HepG2 (cell line): ENCODE results near the gene CYP4F8. TPM values are rescaled to one million over a fixed set of nuclear protein-coding genes. Genes with fewer than 3 reads are reported as not detected.
A peak's percentile ranks its signal among the peaks of the same experiment; 100 is the strongest.

Source experiments
- ELF4 ChIP-seq: sonication (generic); formaldehyde crosslinking; IDR thresholded peaks from 2 replicates; pipeline ENCODE4 v1.5.0; 2020; ENCODE audit warnings: missing genetic modification reagents, mild to moderate bottlenecking, moderate library complexity, borderline replicate concordance
- FOXJ3 ChIP-seq: sonication (generic); formaldehyde crosslinking; IDR thresholded peaks from 2 replicates; pipeline ENCODE4 v1.4.0; 2020; ENCODE audit warnings: missing genetic modification reagents, mild to moderate bottlenecking, borderline replicate concordance
- FOXK2 ChIP-seq: fragments of 450-650 bp; IDR thresholded peaks from 2 replicates; pipeline ENCODE4 v1.6.1; 2016
- HNRNPLL ChIP-seq: fragments of 200-400 bp; formaldehyde crosslinking; IDR thresholded peaks from 2 replicates; pipeline ENCODE4 v1.6.1; 2017; ENCODE audit warnings: mild to moderate bottlenecking, low read depth, low read length; ENCODE audit not compliant: poor library complexity, severe bottlenecking
- KLF12 ChIP-seq: sonication (generic); formaldehyde crosslinking; IDR thresholded peaks from 2 replicates; pipeline ENCODE4 v1.4.0; 2020; ENCODE audit warnings: missing genetic modification reagents, borderline replicate concordance
- NFYB ChIP-seq: sonication (generic); formaldehyde crosslinking; IDR thresholded peaks from 2 replicates; pipeline ENCODE4 v1.4.0; 2020; ENCODE audit warnings: missing genetic modification reagents
- RBFOX2 ChIP-seq: fragments of 200-400 bp; formaldehyde crosslinking; IDR thresholded peaks from 2 replicates; pipeline ENCODE4 v1.6.1; 2017; ENCODE audit warnings: low read depth, mild to moderate bottlenecking, low read length
- RBM39 ChIP-seq: fragments of 200-400 bp; formaldehyde crosslinking; IDR thresholded peaks from one replicate; pipeline ENCODE4 v1.6.1; 2018; ENCODE audit warnings: antibody characterized with exemption, mild to moderate bottlenecking, low read depth, low read length; ENCODE audit not compliant: poor library complexity, severe bottlenecking
- TAF1 ChIP-seq: sonication (generic); formaldehyde crosslinking; IDR thresholded peaks from 2 replicates; pipeline ENCODE4 v1.4.0; 2020; ENCODE audit warnings: missing genetic modification reagents
- TFAP4 ChIP-seq: sonication (generic); IDR thresholded peaks from 2 replicates; pipeline ENCODE4 v1.6.1; 2016; ENCODE audit warnings: low read depth, borderline replicate concordance
- YEATS4 ChIP-seq: sonication (generic); formaldehyde crosslinking; IDR thresholded peaks from 2 replicates; pipeline ENCODE4 v1.4.0; 2020; ENCODE audit warnings: missing genetic modification reagents, borderline replicate concordance
- ZNF24 ChIP-seq: fragments of 450-650 bp; IDR thresholded peaks from 2 replicates; pipeline ENCODE4 v1.6.1; 2017; ENCODE audit warnings: antibody characterized with exemption, mild to moderate bottlenecking
- ZNF280B ChIP-seq: sonication (generic); formaldehyde crosslinking; IDR thresholded peaks from 2 replicates; pipeline ENCODE4 v1.5.0; 2020; ENCODE audit warnings: missing genetic modification reagents, mild to moderate bottlenecking, borderline replicate concordance
- ZNF644 ChIP-seq: IDR thresholded peaks from 2 replicates; pipeline ENCODE4 v1.6.1; 2016; ENCODE audit warnings: low read depth
- polyA plus RNA-seq, 8 experiments: library from polyadenylated mRNA; depleted of rRNA in 3 of 8; stranded (reverse) in 7 of 8; unstranded in 1 of 8; fragments of >200 nt; fragmentation: Illumina TruSeq in 4 of 8; extraction: Trizol in 4 of 8; gene quantifications; 2 replicates each; pipeline versions ENCODE4 v1.2.1 to v1.2.3, GENCODE V29; 2011 to 2016; ENCODE audit warnings: low read depth in 4 of 8, missing spikeins in 1 of 8, mixed read lengths in 1 of 8; ENCODE audit not compliant: insufficient read depth in 1 of 8
- total RNA-seq, 5 experiments: library from RNA; depleted of rRNA; stranded (reverse); fragments of >200 nt; fragmentation: Illumina TruSeq; extraction: Trizol; gene quantifications; 2 replicates each; pipeline ENCODE4 v1.2.3, GENCODE V29; 2016; ENCODE audit warnings: low read depth in 1 of 5
- TF ChIP-seq, protein P1 (sequence below): sonication (generic); formaldehyde crosslinking; IDR thresholded peaks from 2 replicates; pipeline ENCODE4 v1.5.1; 2020; ENCODE audit warnings: mild to moderate bottlenecking, missing genetic modification reagents, borderline replicate concordance
- TF ChIP-seq, protein P2 (sequence below): sonication (generic); formaldehyde crosslinking; IDR thresholded peaks from 2 replicates; pipeline ENCODE4 v1.5.1; 2020; ENCODE audit warnings: mild to moderate bottlenecking, missing genetic modification reagents, moderate library complexity

CYP4F8 gene
- total and polyA plus RNA-seq, 2 of the 13 experiments (the other 11 are each of a cell fraction or from before 2014, with no cell fraction given): not detected

DNA sequence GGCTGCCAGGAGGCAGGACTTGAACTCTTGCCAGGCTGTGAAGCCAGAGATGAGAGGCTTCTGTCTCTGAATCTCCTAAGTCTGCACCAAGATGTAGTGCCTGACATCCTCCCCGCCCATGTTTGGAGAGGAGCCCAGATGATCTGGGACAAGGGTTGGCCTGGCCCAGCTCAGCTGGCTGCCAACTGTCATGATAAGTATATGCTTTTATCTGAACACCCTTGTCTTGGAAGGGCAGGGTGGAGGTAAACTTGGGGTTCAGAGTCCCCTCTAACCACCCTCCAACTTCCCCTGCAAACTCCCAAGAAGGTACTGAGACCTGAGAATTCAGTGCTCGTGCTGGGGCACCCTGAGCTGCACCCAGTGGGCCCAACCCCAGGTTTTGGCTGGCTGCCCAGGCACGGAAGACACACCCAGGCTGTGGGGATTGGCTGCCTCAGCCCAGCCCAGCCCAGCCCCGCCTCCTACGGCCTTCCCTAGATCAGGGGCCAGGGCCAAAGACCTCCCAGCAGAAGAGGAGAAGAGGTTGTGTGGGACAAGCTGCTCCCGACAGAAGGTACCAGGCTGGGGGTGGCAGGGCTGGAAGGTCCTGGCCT, 57.7 kb downstream of the CYP4F8 start, which contains the start of gene CYP4F12 (continued):
- TF ChIP-seq, protein P1, sequence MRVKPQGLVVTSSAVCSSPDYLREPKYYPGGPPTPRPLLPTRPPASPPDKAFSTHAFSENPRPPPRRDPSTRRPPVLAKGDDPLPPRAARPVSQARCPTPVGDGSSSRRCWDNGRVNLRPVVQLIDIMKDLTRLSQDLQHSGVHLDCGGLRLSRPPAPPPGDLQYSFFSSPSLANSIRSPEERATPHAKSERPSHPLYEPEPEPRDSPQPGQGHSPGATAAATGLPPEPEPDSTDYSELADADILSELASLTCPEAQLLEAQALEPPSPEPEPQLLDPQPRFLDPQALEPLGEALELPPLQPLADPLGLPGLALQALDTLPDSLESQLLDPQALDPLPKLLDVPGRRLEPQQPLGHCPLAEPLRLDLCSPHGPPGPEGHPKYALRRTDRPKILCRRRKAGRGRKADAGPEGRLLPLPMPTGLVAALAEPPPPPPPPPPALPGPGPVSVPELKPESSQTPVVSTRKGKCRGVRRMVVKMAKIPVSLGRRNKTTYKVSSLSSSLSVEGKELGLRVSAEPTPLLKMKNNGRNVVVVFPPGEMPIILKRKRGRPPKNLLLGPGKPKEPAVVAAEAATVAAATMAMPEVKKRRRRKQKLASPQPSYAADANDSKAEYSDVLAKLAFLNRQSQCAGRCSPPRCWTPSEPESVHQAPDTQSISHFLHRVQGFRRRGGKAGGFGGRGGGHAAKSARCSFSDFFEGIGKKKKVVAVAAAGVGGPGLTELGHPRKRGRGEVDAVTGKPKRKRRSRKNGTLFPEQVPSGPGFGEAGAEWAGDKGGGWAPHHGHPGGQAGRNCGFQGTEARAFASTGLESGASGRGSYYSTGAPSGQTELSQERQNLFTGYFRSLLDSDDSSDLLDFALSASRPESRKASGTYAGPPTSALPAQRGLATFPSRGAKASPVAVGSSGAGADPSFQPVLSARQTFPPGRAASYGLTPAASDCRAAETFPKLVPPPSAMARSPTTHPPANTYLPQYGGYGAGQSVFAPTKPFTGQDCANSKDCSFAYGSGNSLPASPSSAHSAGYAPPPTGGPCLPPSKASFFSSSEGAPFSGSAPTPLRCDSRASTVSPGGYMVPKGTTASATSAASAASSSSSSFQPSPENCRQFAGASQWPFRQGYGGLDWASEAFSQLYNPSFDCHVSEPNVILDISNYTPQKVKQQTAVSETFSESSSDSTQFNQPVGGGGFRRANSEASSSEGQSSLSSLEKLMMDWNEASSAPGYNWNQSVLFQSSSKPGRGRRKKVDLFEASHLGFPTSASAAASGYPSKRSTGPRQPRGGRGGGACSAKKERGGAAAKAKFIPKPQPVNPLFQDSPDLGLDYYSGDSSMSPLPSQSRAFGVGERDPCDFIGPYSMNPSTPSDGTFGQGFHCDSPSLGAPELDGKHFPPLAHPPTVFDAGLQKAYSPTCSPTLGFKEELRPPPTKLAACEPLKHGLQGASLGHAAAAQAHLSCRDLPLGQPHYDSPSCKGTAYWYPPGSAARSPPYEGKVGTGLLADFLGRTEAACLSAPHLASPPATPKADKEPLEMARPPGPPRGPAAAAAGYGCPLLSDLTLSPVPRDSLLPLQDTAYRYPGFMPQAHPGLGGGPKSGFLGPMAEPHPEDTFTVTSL (CRISPR knock-in tag): 0 out of 2 replicates have a peak, but pooled peaks have one; percentile 7
- TF ChIP-seq HNRNPLL (peak; percentile 23), NFYB (CRISPR knock-in tag) (peak; percentile 80), KLF12 (CRISPR knock-in tag) (peak; percentile 60; the same call in 1 of the 2 replicates), RBM39 (peak; percentile 29), FOXJ3 (CRISPR knock-in tag) (0 out of 2 replicates have a peak, but pooled peaks have one; percentile 4), TAF1 (CRISPR knock-in tag) (peak; percentile 25; the same call in 1 of the 2 replicates), ZNF24 (no peak), ZNF644 (CRISPR knock-in tag) (peak; percentile 32; the same call in 1 of the 2 replicates), RBFOX2 (peak; percentile 42; the same call in 1 of the 2 replicates), TFAP4 (peak; percentile 62; the same call in 1 of the 2 replicates), FOXK2 (no peak), ELF4 (CRISPR knock-in tag) (no peak), ZNF280B (CRISPR knock-in tag) (peak; percentile 69; the same call in 1 of the 2 replicates), YEATS4 (0 out of 2 replicates have a peak, but pooled peaks have one; percentile 27)
- TF ChIP-seq, protein P2, sequence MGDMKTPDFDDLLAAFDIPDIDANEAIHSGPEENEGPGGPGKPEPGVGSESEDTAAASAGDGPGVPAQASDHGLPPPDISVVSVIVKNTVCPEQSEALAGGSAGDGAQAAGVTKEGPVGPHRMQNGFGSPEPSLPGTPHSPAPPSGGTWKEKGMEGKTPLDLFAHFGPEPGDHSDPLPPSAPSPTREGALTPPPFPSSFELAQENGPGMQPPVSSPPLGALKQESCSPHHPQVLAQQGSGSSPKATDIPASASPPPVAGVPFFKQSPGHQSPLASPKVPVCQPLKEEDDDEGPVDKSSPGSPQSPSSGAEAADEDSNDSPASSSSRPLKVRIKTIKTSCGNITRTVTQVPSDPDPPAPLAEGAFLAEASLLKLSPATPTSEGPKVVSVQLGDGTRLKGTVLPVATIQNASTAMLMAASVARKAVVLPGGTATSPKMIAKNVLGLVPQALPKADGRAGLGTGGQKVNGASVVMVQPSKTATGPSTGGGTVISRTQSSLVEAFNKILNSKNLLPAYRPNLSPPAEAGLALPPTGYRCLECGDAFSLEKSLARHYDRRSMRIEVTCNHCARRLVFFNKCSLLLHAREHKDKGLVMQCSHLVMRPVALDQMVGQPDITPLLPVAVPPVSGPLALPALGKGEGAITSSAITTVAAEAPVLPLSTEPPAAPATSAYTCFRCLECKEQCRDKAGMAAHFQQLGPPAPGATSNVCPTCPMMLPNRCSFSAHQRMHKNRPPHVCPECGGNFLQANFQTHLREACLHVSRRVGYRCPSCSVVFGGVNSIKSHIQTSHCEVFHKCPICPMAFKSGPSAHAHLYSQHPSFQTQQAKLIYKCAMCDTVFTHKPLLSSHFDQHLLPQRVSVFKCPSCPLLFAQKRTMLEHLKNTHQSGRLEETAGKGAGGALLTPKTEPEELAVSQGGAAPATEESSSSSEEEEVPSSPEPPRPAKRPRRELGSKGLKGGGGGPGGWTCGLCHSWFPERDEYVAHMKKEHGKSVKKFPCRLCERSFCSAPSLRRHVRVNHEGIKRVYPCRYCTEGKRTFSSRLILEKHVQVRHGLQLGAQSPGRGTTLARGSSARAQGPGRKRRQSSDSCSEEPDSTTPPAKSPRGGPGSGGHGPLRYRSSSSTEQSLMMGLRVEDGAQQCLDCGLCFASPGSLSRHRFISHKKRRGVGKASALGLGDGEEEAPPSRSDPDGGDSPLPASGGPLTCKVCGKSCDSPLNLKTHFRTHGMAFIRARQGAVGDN (CRISPR knock-in tag): peak; percentile 63; the same call in 1 of the 2 replicates
